NCI-H510A (cell line): ENCODE measurements around the gene NPBWR2.

Experiments
- DNase-seq: peaks from one replicate; lab custom pipeline; 2025; lab: John Stamatoyannopoulos, UW

The NPBWR2 gene, protein sequence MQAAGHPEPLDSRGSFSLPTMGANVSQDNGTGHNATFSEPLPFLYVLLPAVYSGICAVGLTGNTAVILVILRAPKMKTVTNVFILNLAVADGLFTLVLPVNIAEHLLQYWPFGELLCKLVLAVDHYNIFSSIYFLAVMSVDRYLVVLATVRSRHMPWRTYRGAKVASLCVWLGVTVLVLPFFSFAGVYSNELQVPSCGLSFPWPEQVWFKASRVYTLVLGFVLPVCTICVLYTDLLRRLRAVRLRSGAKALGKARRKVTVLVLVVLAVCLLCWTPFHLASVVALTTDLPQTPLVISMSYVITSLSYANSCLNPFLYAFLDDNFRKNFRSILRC

GRCh38 chr20:64106981-64107735, at the start of gene NPBWR2:
NPBWR2 (minus strand) TSS chr20:64107565; CDS start chr20:64106831, 734 bp downstream.
- DNase-seq = no peak

- peak; percentile 63 for DNase-seq
These were observed 48.9 kb upstream of the NPBWR2 start for GRCh38 chr20:64156136-64156885.

- no peak for DNase-seq
These were observed 48.1 kb upstream of the NPBWR2 start for GRCh38 chr20:64155258-64156135.

- DNase-seq = no peak
These were observed 47.4 kb upstream of the NPBWR2 start for GRCh38 chr20:64154590-64155257.

- no peak for DNase-seq
These were observed 46.7 kb upstream of the NPBWR2 start for GRCh38 chr20:64153861-64154589.

- no peak for DNase-seq
These were observed 46.0 kb upstream of the NPBWR2 start for GRCh38 chr20:64153410-64153809.

DNA sequence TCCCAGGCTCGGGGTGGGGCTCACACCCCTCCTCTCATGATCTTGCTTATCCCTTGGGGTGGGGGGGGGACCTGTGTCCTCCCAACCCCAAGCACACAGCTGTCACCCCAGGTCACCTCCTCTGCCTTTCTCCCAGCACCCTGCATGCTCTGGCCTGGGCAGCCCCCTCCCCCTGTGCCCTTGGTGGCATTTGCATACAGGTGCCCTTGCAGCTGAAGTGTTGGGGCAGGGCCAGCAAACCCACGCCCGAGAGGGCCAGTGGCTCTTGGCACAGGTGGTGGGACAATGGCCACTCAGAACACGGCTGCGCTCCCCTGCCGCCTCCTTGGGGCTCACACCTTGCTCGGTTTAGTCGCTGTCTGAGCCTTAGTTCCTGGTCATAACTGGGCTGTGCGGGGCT, 45.5 kb upstream of the NPBWR2 start:
- DNase-seq = peak; percentile 86

DNA sequence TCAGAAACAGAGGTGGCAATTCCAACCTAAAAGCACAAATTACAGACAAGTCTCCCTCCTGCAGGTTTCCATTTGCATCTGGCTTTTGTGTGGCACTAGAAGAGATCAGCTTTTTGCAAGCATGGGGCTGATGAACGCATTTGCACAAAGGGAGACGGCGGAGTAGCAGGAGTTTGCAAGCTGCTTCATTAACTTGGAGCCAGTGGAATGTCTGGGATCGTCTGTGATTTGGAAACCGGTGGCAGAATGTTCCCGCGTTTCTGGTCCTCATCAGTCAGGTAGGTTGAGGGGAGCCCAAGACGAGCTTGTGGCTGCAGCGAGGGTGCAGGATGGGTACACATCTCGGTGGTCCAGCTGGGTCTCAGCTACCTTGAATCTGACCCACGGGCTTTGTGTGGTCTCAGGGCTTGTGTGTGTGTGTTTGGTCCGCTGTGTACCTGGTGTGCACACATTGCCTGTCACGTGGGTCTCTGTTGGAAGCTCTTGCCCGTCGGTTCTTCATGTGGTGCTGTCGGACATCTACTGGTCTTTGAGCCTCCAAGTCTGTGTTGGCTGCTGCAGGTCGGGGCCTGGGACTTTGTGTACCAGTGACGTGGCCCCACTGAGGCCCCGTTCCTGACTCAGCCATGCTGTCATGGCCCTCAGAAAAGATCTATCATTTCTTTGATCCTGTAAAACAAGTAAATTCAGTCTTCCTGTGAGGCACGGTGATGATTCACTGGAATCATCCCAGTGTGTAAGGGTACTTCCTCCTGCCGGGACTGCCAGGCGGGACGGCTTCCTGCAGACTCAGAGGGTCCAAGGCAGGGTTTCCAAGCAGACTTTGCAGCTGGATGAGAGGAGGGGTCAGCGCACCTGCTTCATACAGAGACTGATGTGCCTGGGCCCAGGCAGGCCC, 44.5 kb upstream of the NPBWR2 start:
- no peak for DNase-seq

- no peak for DNase-seq
These were observed 43.6 kb upstream of the NPBWR2 start for GRCh38 chr20:64150756-64151632.

DNA sequence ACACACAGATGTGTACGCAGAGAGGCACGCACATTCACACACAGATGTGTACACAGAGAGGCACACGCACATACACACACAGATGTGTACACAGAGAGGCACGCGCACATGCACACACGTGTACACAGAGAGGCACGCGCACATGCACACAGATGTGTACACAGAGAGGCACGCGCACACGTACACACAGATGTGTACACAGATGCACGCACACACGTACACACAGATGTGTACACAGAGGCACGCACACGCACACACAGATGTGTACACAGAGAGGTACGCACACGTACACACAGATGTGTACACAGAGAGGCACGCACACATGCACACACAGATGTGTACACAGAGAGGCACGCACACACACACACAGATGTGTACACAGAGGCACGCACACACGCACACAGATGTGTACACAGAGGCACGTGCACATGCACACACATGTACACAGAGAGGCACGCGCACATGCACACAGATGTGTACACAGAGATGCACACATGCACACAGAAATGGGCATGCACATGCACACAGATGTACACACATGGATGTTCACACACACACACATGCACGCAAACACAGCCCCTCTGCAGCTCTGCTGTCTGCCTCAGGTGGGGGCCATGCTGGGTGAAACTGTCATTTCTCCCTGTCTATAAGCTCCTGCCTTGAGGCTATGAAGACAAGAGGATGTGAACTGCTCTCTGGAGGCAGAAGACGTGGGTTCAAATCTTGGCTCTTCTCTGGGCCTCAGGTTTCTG, 42.6 kb upstream of the NPBWR2 start:
- no peak for DNase-seq

DNA sequence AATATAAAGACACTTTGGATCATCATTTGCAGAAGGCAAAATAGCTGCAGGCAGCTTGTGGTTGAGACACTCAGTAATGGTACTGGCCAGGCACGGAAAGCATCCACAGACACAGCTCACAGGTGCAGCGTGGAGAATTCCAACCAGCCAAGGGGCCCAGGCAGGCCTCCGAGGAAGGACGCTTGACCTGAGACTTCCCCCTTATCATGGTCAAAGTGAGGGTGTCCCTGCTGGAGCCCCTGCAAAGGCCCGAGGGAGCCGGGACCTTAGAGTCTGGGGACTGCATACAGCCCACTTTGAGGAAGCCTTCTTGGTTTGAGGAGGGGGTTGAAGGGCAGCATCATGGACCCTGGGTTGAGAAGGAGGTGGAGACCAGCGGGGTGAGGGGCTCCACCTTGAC, 41.8 kb upstream of the NPBWR2 start:
- DNase-seq = no peak

- DNase-seq = no peak
These were observed 41.2 kb upstream of the NPBWR2 start for GRCh38 chr20:64148581-64148980.

GRCh38 chr20:64146936-64147477, 39.6 kb upstream of the NPBWR2 start:
- DNase-seq = no peak

- DNase-seq = no peak
These were observed 39.1 kb upstream of the NPBWR2 start for GRCh38 chr20:64146301-64146935.

DNA sequence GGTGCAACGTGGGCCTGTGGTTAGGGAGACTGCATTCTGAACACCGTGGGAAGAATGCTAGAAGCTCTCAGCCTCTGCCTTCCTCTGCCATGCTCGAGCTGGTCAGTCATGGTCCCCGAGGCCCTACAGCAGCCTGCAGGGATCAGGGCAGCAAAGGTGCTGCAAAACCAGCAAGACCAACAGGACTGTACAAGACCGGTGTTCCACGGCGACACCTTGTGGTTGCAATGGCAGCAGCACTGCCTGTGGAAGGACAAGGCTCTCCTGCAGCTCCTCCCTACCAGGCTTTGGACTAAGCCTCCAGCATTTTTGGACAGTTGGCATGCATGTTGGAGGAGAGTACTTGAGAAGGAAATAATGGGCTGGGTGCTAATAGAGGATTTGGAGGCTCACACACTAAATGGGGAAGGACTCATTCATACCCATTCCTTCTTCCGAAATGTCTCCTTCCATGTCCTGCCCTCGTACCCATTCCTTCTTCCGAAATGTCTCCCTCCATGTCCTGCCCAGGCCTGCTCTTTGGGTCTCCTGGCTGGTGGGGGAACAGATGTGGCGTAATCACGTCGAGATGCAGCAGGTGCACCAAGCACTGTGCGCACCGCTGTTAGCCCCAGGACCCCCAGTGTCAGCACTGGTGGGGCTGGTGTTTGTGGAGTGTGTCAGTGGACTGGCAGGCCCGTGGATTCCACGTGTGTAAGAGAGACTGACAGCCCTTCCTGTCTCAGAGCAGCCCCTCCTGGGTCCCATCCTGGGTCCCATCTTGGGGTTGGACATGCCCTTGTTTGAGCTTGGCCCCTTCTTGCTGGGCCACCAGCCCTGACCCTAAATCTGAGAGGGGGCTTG, 38.3 kb upstream of the NPBWR2 start:
- DNase-seq = no peak
